ENCODE measurements around the gene ANKLE2.
A peak's percentile ranks its signal among the peaks of the same experiment; 100 is the strongest.
"Not testable (repeated sequence)": the region's sequence is repeated elsewhere in the genome, so short reads cannot be mapped to it uniquely, and the experiment has no call there.

The ANKLE2 gene

GRCh38 chr12:132776816-132777568, 15.4 kb upstream of the ANKLE2 start:
- no peak for DNase-seq

- not testable (repeated sequence) for DNase-seq
Measured at GRCh38 chr12:132776230-132776625, 14.6 kb upstream of the ANKLE2 start.

- DNase-seq, result no peak
Measured at GRCh38 chr12:132775502-132776229, 14.0 kb upstream of the ANKLE2 start.

- no peak for DNase-seq
Measured at GRCh38 chr12:132774646-132775275, 13.1 kb upstream of the ANKLE2 start.

- no peak for DNase-seq
Measured at GRCh38 chr12:132774159-132774558, 12.5 kb upstream of the ANKLE2 start.

GRCh38 chr12:132773077-132773955, 11.7 kb upstream of the ANKLE2 start:
- DNase-seq, result peak; percentile 40

GRCh38 chr12:132772606-132773005, 11.0 kb upstream of the ANKLE2 start:
- no peak for DNase-seq

GRCh38 chr12:132771126-132771838, 9.7 kb upstream of the ANKLE2 start:
- DNase-seq, result peak; percentile 22

GRCh38 chr12:132766380-132767085, 4.9 kb upstream of the ANKLE2 start:
- peak; percentile 69 for DNase-seq

- DNase-seq, result peak; percentile 30
Measured at GRCh38 chr12:132765361-132765760, 3.7 kb upstream of the ANKLE2 start.

GRCh38 chr12:132764231-132764630, 2.6 kb upstream of the ANKLE2 start:
- DNase-seq, result no peak

GRCh38 chr12:132761921-132762583, 420 bp upstream of the ANKLE2 start:
- peak; percentile 96 for DNase-seq

GRCh38 chr12:132759359-132759758, 2.3 kb downstream of the ANKLE2 start:
- no peak for DNase-seq

- not testable (repeated sequence) for DNase-seq
Measured at GRCh38 chr12:132758825-132759224, 2.8 kb downstream of the ANKLE2 start.

- DNase-seq, result peak; percentile 63
Measured at GRCh38 chr12:132754160-132754932, 7.3 kb downstream of the ANKLE2 start.

- not testable (repeated sequence) for DNase-seq
Measured at GRCh38 chr12:132753670-132754069, 8.0 kb downstream of the ANKLE2 start.

- no peak for DNase-seq
Measured at GRCh38 chr12:132748319-132748718, 13.3 kb downstream of the ANKLE2 start.

GRCh38 chr12:132747896-132748295, 13.7 kb downstream of the ANKLE2 start:
- DNase-seq, result no peak

- DNase-seq, result no peak
Measured at GRCh38 chr12:132747395-132747794, 14.2 kb downstream of the ANKLE2 start.

GRCh38 chr12:132746613-132747012, 15.0 kb downstream of the ANKLE2 start:
- DNase-seq, result no peak

Measured in hematopoietic multipotent progenitor cell treated with erythropoietin and hydrocortisone succinate and interleukin-3 and kit ligand, for 4 days (in vitro differentiated cells).